NCI-H128 (cell line): ENCODE measurements around the gene LRRTM1.

Experiments used
- DNase-seq: peaks from one replicate; lab custom pipeline; 2025; ENCODE audit not compliant: unreplicated experiment; lab: John Stamatoyannopoulos, UW

LRRTM1 gene

DNA sequence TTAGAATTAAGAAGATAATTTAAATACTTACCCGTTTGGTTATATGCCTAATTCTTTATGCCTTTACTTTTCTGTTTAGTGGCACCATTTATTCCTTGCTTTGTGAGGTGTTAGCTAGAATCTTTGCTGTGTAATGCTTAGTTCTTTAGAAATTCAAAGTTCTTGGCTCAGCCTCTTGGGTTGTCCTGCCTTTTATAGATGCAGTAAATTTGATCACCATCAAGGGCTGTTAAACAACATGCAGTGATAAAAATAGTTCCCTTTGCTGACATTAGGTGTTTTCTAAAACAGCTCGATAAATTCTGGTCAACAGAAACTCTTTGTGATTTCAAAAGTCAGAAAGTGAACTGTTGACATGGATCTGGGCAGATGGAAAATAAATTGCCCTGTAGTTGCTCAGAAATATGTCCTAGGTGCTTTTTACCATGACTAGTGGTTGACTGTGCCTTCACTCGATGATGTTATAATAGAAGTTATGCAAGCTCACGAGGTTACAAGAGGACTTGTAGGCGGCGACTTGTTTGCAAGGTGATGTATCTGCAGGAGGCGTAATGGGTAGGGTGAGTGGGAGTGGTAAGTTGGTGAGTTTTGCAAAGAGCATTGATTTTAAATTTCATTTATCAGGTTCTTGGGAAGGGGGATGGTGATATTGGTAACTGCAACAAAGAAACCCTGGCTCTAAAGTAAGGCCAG lies 52.1 kb downstream of the LRRTM1 start:
- DNase-seq: no peak
